Activated naive CD4-positive, alpha-beta T cell treated with anti-CD3 and anti-CD28 coated beads, Interleukin-2, amount 50 U/mL, for 24 hours (primary cell): ENCODE measurements around the gene STXBP4.

Source experiments
- H3K27ac Mint-ChIP-seq: one replicate; pipeline ENCODE4 v1.8.0; 2021; ENCODE audit warnings: mild to moderate bottlenecking, mixed read lengths
- H3K27me3 Mint-ChIP-seq: one replicate; pipeline ENCODE4 v1.8.0; 2021; ENCODE audit warnings: mixed read lengths
- H3K36me3 Mint-ChIP-seq: one replicate; pipeline ENCODE4 v1.8.0; 2021; ENCODE audit warnings: mixed read lengths
- H3K4me1 Mint-ChIP-seq: one replicate; pipeline ENCODE4 v1.8.0; 2021; ENCODE audit warnings: mixed read lengths
- H3K4me3 Mint-ChIP-seq: one replicate; pipeline ENCODE4 v1.8.0; 2021; ENCODE audit warnings: mild to moderate bottlenecking, mixed read lengths
- H3K9me3 Mint-ChIP-seq: one replicate; pipeline ENCODE4 v1.8.0; 2021; ENCODE audit warnings: mixed read lengths

Gene STXBP4

DNA sequence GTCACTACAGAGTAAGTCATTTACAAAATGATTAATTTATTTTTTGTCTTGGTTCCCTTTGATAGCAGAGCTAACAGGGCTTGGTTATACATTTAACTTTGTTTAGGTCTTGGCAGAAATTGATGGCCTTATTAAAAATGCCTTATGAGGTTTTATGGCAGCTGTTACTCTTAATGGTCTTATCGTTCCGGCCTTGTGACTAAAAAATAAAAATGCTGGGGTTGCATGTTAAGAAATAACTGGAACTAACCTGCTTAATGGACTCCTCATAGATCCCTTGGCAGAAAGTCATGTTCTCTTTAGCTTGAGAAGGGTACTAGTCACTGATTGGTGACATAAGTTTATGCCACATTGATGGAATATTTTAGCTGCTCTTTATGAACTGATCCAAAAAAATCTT is 18.4 kb upstream of the STXBP4 start:
- no peak overlapping the region for H3K27ac Mint-ChIP-seq
- no peaks in the 10 kb centered on the region for H3K9me3 Mint-ChIP-seq
- H3K4me3 Mint-ChIP-seq: no peak overlapping the region
- peaks cover 3% of the 10 kb centered on the region for H3K36me3 Mint-ChIP-seq
- peaks cover 13% of the 10 kb centered on the region for H3K27me3 Mint-ChIP-seq
- H3K4me1 Mint-ChIP-seq: no peaks in the 10 kb centered on the region

DNA sequence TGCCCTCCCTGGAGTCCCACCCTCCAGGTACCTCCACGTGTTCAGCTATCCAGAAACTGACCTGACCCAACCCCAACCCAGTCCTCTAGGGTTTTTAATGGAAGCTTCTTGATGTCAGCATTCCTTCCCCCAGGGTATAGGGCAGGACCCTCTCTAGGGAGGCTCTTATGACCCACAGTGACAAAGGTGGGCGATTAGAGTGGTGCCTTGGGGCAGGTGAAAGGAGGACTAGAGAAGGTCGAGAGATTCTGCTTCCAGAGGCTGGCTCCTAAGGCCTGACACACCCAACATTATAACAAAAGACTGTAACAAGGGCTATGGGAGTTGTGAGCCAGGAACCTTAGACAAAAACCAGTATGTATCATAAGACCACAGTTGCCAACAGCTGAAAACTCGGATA is 17.3 kb upstream of the STXBP4 start:
- H3K27ac Mint-ChIP-seq: no peak overlapping the region
- H3K4me1 Mint-ChIP-seq: no peaks in the 10 kb centered on the region
- no peak overlapping the region for H3K4me3 Mint-ChIP-seq
- H3K27me3 Mint-ChIP-seq: peaks cover 9% of the 10 kb centered on the region
- peaks cover 3% of the 10 kb centered on the region for H3K36me3 Mint-ChIP-seq
- H3K9me3 Mint-ChIP-seq: no peaks in the 10 kb centered on the region

DNA sequence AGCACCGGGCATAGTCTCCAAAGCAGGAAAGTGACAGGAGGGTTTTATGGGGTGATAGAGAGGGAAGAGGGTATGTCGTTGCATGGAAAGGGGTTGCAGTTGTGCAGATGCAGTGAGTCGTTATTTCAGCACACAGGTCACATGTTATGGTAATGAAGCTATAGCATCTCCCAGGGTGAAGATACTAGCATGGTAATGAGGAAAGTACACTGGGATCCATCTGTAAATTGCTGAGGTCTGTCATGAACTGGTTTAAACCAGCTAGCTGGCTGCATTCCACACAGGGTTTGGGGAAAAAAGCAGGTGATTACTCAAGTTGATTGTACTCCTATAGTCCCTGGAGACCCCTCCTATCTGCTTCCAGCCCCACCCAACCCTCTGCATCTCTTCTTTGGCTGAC is 11.8 kb upstream of the STXBP4 start:
- Mint-ChIP-seq H3K27me3 (no peaks in the 10 kb centered on the region), H3K36me3 (peaks cover 12% of the 10 kb centered on the region), H3K27ac (no peak overlapping the region), H3K4me3 (no peak overlapping the region), H3K4me1 (no peaks in the 10 kb centered on the region), H3K9me3 (no peaks in the 10 kb centered on the region)

DNA sequence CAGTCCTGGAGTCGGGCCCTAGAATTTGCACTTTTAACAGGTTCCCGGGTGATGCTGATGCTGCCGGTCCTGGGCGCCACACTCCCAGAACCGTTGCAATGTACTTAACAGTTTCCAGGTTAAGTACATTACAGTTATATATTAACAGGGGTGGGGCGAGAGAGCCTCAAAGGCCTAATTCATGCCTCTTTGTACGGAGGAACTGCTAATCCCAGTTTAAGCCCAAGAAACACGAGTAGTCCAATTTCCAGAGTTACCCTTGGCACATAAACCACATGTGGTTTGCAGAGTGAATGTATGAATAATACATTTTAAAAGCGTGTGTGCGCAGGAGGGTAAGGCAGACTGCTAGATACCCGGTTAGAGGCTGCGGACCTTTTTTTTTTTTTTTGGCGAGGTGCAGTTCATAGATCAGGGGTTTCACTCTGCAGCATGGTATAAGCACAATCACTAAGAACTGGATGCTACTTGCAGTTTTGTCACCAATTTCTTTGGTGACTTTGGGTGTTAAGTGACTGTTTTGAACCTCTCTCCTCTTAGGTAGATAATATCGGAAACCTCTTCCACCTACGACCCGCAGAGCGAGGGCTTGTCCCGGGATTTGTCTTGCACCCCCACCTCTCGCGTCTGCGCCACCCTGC is 824 bp upstream of the STXBP4 start:
- H3K9me3 Mint-ChIP-seq: no peaks in the 10 kb centered on the region
- no peaks in the 10 kb centered on the region for H3K36me3 Mint-ChIP-seq
- no peak overlapping the region for H3K4me3 Mint-ChIP-seq
- H3K27me3 Mint-ChIP-seq: no peaks in the 10 kb centered on the region
- no peak overlapping the region for H3K27ac Mint-ChIP-seq
- peaks cover 31% of the 10 kb centered on the region for H3K4me1 Mint-ChIP-seq

DNA sequence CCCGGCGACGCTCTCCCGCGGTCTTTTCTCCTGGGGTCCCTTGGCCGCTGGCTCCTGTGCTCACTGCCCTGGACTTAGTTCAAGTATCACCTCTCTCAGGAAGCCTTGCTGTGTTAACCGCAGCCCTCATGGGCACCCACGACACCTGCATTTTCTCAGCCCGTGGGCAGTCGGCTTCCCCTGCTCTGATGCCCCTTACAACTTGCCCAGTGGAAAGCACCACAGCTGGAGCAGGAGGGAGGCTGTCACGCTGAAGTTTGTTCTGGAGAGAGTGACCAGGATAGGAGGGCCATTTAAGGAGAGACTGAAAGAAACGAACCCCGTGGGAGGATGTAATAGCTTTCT is 395 bp downstream of the STXBP4 start:
- H3K27ac Mint-ChIP-seq: no peak overlapping the region
- no peaks in the 10 kb centered on the region for H3K27me3 Mint-ChIP-seq
- no peak overlapping the region for H3K4me3 Mint-ChIP-seq
- H3K36me3 Mint-ChIP-seq: no peaks in the 10 kb centered on the region
- H3K4me1 Mint-ChIP-seq: peaks cover 31% of the 10 kb centered on the region
- no peaks in the 10 kb centered on the region for H3K9me3 Mint-ChIP-seq

DNA sequence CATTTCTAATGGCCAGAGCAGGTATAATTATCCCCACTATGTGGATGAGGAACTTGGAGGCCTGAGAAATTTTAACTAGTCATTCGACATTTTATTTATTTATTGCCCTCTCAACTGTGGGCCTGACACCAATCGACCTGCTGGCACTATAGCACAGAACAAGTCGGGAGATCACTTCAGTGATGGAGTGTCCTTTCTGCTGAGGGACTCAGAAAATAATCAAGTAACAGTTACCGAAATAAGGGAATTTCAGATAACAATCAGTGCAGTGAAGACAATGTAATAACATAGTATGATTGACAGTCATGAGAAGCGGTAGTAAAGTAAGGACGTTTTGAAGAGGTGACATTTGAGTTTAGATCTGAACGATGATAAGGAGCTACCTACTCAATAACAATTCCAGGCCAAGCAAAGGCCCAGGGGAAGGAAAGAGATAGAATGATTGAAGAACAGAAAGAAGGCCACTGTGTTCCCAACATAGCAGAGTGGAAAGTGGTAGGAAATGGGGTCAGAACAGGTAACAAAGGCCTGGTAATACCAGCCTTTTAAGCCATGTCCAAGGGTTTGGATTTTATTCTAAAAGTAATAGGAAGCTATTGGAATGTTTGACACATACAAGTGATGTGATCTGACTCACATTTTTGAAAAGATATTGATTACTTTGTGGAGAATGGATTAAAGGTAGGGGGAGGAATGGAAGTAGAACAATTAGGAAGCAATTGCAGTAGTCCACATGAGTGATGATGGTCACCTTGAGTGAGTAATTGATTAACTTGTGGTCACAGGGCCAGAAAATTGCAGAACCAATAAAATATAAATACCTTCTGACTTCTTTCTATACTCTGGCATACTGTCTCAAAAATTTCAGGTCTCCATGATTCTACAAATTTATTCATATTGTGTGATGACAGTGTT is 1.4 kb downstream of the STXBP4 start:
- Mint-ChIP-seq H3K9me3 (no peaks in the 10 kb centered on the region), H3K4me3 (no peak overlapping the region), H3K36me3 (no peaks in the 10 kb centered on the region), H3K27me3 (no peaks in the 10 kb centered on the region), H3K4me1 (peaks cover 31% of the 10 kb centered on the region), H3K27ac (no peak overlapping the region)

DNA sequence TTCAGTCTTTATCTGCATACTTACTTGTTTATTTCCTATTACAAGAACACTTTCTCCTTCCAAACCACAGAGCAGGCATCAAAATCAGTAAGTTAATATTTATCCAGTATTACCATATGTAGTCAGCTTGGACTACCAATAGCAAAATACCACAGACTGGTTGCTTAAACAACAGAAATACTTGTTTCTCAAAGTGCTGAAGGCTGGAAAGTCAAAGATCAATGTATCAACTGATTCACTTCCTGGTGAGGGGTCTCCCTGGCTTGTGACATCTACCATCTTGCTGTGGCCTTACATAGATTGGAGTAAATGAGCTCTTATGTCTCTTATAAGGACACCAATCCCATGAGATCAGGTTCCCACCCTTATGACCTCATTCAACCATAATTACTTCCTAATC is 2.6 kb downstream of the STXBP4 start:
- no peaks in the 10 kb centered on the region for H3K9me3 Mint-ChIP-seq
- peaks cover 20% of the 10 kb centered on the region for H3K4me1 Mint-ChIP-seq
- no peak overlapping the region for H3K27ac Mint-ChIP-seq
- no peaks in the 10 kb centered on the region for H3K36me3 Mint-ChIP-seq
- no peaks in the 10 kb centered on the region for H3K27me3 Mint-ChIP-seq
- no peak overlapping the region for H3K4me3 Mint-ChIP-seq

DNA sequence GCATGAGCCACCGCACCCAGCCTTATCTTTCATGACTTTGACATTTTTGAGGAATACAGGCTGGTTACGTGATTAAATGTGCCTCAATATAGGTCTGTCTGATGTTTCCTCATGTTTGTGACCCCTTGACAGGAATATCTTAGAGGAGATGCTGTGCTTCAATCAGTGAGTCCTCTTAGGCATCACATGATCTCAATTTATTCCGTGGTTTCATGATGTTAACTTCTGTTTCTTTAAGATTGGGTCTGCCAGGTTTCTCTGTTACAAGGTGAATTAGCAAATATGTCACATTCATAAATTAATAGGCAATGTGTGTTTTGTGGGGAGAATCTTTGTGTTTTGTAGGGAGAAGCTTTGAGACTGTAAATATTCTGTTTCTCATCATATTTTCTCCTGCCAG is 3.3 kb downstream of the STXBP4 start:
- Mint-ChIP-seq H3K27me3 (no peaks in the 10 kb centered on the region), H3K4me3 (no peak overlapping the region), H3K27ac (no peak overlapping the region), H3K4me1 (peaks cover 13% of the 10 kb centered on the region), H3K36me3 (peaks cover 2% of the 10 kb centered on the region), H3K9me3 (no peaks in the 10 kb centered on the region)

DNA sequence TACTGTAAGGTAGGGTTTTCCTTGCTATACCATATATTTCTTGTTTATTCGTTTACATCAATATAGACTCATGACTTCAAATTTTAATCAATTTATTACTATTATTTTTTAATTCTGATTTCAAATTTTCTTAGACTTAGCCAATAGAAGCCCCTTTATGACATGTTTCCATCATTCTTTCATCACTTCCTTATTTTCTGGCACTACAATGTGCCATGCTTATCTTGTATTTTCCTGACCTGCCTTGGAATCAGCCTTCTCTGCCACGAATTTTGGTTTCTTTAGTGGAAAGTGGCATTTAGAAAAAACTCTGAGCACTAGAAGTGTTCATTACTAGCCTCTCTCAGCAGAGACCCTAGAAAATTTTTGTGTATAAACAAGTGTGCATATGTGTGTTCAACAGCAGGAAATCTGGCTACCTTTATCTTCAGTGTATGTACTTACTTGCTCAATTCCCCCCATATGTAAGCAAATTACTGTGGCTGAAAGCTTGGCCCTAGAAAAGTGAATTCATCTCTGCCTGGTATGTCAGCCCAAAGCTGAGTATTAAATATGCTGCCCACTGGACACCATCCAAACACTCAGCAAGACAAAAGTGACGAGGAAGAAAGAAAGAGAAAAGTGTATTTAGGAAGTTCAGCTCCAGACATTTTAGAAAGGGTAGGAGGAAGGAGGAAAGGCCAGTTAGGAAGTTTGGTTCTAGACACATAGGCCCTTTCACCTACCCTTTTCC is 4.0 kb downstream of the STXBP4 start:
- H3K36me3 Mint-ChIP-seq: peaks cover 2% of the 10 kb centered on the region
- H3K4me3 Mint-ChIP-seq: no peak overlapping the region
- H3K9me3 Mint-ChIP-seq: no peaks in the 10 kb centered on the region
- H3K27me3 Mint-ChIP-seq: no peaks in the 10 kb centered on the region
- H3K27ac Mint-ChIP-seq: no peak overlapping the region
- H3K4me1 Mint-ChIP-seq: peaks cover 6% of the 10 kb centered on the region

DNA sequence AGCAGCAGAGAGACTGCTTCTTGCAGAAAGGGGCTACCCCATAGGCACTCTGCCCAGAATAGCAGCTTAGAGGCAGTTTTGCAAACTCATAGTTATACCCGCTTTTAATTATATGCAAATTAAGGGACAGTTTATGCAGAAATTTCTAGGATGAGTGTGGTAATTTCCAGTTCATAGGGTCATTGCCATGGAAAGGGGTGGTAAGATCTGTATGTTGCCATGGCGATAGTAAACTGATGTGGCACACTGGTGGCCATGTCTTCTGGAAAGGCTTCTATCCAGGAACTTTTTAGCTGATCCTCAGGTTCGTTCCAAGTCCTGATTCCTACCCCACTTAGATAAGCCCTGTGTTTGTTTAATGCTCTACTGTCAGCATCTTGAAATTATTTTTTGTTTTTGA is 6.2 kb downstream of the STXBP4 start:
- H3K4me1 Mint-ChIP-seq: peaks cover 9% of the 10 kb centered on the region

DNA sequence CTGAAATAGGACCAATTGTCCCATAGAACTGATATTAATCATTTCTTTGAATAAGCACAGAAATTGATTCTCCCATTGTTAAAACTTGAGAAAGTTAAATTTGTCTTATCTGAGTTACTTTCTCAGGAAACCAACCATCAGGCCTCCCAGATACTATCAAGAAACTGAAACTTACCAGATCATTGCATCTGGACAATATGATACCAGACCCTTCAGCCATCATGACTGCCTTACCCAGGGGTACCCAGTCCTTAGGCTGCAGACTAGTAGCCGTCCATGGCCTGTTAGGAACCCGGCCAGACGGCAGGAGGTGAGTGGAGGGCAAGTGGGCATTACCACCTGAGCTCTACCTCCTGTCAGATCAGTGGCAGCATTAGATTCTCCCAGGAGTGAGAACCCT is 7.8 kb downstream of the STXBP4 start:
- Mint-ChIP-seq H3K4me1 (peaks cover 9% of the 10 kb centered on the region), H3K9me3 (peaks cover 7% of the 10 kb centered on the region), H3K36me3 (peaks cover 11% of the 10 kb centered on the region), H3K4me3 (no peak overlapping the region), H3K27me3 (no peaks in the 10 kb centered on the region), H3K27ac (no peak overlapping the region)

More for the DNA sequence above, 6.2 kb downstream of the STXBP4 start:
- Mint-ChIP-seq H3K4me3 (no peak overlapping the region), H3K27ac (no peak overlapping the region), H3K27me3 (no peaks in the 10 kb centered on the region), H3K9me3 (peaks cover 7% of the 10 kb centered on the region), H3K36me3 (peaks cover 7% of the 10 kb centered on the region)

DNA sequence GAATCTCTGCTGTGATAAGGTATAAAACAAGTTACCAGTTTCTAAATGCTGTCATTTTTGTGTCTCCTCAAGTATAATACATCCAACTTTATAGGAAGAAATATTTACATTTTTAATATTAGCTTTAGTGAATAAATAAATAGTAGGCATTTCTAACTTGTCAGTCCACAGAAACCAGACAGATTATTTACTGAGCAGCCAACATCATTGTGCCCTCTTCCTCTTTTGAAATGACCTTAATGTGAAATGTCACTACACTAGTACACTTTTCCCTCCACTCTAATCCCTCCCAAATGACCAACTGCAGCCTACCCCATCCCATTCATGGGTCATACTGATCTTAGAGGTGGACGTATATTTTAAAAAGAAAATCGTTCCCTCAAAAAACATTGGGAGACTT is 9.2 kb downstream of the STXBP4 start:
- Mint-ChIP-seq H3K27ac (no peak overlapping the region), H3K9me3 (peaks cover 7% of the 10 kb centered on the region), H3K27me3 (no peaks in the 10 kb centered on the region), H3K36me3 (peaks cover 13% of the 10 kb centered on the region), H3K4me3 (no peak overlapping the region), H3K4me1 (peaks cover 5% of the 10 kb centered on the region)

DNA sequence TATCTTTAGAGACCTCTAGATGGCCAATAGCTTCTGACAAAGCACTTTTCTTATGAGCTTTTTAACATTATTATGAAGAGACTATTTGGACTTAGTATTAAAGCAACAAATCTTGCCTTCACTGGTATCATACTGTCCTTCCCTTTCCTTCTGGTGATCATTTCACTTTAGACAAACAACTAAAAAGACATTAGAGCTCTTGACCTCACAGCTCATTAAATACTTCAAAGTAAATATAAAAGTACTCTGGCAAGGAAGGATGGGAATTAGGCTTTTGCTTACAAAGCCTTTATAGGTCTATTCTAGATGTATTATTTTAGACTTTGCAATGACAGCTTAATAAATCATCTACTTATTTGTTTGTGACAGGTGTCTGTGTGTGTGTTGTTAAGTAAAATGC is 11.1 kb downstream of the STXBP4 start:
- H3K4me1 Mint-ChIP-seq: peaks cover 5% of the 10 kb centered on the region
- H3K27me3 Mint-ChIP-seq: no peaks in the 10 kb centered on the region
- no peak overlapping the region for H3K27ac Mint-ChIP-seq
- peaks cover 13% of the 10 kb centered on the region for H3K36me3 Mint-ChIP-seq
- no peak overlapping the region for H3K4me3 Mint-ChIP-seq
- H3K9me3 Mint-ChIP-seq: peaks cover 7% of the 10 kb centered on the region

DNA sequence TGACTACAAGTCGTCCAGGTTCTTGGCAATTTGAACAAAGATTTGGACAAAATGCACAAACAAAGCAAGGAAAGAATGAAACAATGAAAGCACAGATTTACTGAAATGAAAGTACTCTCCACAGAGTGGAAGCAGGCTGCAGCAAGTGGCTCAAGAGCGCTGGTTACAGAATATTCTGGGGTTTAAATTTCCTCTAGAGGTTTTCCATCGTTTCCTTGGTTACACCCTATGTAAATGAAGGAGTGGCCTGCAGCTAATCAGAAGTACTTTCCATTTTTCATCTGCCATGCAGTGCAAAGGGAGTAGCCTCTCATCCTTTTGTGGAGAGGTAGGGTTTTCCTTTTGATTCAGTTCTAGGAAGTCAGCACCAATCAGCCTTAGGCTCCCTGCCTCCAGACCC is 11.8 kb downstream of the STXBP4 start:
- Mint-ChIP-seq H3K27me3 (no peaks in the 10 kb centered on the region), H3K36me3 (peaks cover 13% of the 10 kb centered on the region), H3K27ac (no peak overlapping the region), H3K9me3 (peaks cover 7% of the 10 kb centered on the region), H3K4me1 (peaks cover 5% of the 10 kb centered on the region), H3K4me3 (no peak overlapping the region)

DNA sequence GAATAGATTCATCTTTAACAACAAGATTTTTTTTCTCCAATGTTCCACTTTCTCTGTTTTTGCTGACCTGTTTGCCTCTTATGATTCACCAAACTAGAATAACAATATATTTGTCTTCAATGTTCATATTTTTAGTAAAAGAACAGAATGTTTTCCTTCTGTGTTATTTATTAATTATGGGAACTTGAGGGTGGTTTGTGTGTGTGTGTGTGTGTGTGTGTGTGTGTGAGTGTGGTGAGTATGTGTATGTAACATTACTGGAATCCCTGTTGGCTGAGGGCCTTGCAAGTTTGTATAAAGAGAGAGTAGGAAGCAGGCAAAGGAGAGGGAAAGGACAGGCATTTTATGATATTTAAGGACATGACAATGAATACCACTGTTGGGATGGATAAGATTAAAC is 13.8 kb downstream of the STXBP4 start:
- no peak overlapping the region for H3K4me3 Mint-ChIP-seq

DNA sequence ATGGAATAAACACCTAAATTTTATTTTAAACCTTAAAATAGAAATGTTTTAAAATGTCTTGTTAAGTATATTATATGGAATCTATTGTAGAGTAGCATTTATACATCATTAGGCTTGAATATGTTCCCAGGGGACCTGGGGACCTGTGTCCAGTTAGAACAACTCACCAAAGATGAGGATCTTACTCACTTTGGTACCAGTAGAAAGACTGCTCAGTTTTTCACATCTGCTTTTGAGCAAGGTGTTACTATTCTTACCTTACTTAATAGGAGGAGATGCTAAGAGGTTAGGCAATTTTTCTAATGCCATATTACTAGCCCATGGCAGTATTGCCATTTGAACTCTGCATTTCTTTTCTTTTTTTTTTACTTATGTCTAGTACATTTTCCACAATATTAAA is 14.7 kb downstream of the STXBP4 start:
- H3K27me3 Mint-ChIP-seq: no peaks in the 10 kb centered on the region
- H3K9me3 Mint-ChIP-seq: peaks cover 7% of the 10 kb centered on the region
- peaks cover 5% of the 10 kb centered on the region for H3K4me1 Mint-ChIP-seq
- no peak overlapping the region for H3K4me3 Mint-ChIP-seq
- peaks cover 11% of the 10 kb centered on the region for H3K36me3 Mint-ChIP-seq
- H3K27ac Mint-ChIP-seq: no peak overlapping the region

More for the DNA sequence above, 13.8 kb downstream of the STXBP4 start:
- H3K36me3 Mint-ChIP-seq: peaks cover 11% of the 10 kb centered on the region
- H3K4me1 Mint-ChIP-seq: peaks cover 5% of the 10 kb centered on the region
- H3K27ac Mint-ChIP-seq: no peak overlapping the region
- no peaks in the 10 kb centered on the region for H3K27me3 Mint-ChIP-seq
- H3K9me3 Mint-ChIP-seq: peaks cover 7% of the 10 kb centered on the region
